KG1 (cell line): Measurements from ENCODE around the gene C3orf33.

Source experiments
- DNase-seq: peaks from one replicate; lab custom pipeline; 2025; lab: John Stamatoyannopoulos, UW

C3orf33 gene

DNA sequence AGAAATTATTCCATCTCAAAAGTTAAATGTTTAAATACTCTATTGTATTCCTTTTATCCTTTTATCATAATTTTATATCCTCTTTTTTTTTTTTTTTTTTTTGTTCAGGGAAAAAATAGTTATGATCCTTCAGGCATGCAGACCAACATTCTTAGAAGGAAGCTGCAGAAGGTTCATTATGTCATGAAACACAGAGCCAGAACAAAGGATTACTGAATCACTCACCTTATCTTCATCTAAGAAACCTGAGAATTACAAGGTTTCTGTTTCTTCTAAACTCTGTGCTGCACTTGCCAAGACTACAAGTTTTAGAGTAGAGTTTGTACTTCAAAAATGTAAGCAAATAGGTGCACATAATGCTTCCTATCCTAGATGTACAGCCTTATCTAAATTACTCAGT, 64.5 kb downstream of the C3orf33 start:
- DNase-seq, result no peak

DNA sequence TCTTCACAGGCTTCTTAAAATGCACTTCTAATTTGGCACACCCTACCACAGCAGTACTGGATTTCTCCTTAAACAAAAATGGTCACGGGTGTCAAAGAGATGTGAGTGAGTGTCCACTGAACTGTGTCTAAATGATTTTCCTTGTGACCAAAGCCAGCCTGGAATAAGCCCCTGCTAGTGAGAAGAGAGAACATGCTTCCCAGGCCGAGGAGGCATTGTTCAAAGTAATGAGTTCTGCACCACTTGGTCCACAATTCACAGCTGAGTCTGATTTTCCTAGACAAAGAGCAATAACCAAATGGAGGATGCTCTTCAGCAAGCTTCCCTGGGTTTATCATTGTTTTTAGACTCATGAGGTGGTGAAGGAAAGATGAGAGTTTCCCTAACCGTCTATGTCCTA, 65.0 kb downstream of the C3orf33 start:
- DNase-seq, result no peak

DNA sequence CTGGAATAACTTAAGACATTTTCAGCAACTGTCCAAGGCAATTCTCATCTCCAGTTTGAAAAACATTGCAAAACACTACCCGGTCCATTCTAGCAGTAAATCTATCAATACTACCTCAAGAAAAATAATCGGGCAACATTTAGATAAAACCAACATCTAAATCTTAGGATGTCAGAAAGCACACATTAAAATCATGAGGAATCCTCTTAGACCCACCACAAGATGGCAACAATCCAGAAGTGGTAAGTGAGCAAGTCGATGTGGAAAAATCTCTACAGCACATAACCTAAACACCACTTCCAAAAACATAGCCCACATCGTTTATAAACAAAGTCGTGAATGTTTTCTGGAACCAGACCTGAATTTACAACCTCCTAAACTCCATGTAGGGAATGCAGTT, 66.9 kb downstream of the C3orf33 start:
- no peak for DNase-seq

DNA sequence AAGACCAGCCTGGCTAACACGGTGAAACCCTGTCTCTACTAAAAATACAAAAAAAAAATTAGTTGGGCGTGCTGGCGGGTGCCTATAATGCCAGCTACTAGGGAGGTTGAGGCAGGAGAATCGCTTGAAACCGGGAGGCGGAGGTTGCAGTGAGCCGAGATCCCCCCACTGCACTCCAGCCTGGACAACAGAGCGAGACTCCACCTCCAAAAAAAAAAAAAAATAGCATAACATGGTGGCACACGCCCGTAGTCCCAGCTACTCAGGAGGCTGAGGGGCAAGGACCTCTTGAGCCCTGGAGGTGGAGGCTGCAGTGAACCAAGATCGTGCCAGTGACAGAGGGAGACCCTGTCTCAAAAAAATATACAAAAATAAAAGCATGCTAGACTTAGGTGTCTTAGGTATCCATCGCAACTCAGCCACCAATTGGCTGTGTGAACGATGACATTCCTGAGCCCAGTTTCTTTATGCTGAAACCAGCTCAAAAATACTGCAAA, 67.5 kb downstream of the C3orf33 start:
- no peak for DNase-seq

GRCh38 chr3:155737844-155738460, 68.1 kb downstream of the C3orf33 start:
- no peak for DNase-seq

DNA sequence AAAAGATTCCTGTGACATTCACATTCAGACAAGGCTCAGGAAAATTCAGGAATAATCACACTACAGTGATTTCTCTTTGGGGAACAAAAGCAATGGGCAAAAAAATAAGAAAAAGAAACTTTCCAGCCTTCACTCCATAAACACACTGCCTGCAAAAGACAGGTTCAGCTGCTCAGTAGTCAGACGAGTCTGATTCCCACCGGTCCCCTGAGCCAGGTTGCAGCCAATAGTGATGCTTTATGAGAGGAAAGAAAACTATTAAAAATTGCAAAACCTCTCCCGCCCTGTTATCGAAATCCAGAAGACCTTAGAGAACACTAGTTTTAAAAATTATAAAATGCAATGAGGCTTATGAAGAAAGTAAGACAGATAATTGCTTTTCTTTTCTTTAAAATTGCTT, 69.7 kb downstream of the C3orf33 start:
- DNase-seq, result no peak

DNA sequence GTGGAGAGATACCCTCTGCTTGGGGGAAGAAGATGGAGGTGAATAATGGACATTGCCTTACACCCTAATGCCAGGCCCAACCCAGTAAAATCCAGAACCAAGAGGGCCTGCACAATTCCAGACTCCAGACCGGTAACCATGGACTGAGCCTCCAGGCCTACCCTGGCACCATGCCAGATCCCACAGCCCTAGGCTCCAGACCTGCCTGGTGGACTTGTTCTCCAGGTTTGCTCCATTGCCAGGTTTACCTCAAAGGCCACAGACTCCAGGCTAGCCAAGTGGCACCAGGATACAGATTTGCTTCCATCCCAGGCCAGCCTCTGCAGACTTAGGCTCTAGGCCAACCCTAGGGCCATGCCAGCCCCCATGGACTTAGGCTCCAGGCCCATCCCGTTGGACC, 75.2 kb downstream of the C3orf33 start:
- DNase-seq, result no peak

DNA sequence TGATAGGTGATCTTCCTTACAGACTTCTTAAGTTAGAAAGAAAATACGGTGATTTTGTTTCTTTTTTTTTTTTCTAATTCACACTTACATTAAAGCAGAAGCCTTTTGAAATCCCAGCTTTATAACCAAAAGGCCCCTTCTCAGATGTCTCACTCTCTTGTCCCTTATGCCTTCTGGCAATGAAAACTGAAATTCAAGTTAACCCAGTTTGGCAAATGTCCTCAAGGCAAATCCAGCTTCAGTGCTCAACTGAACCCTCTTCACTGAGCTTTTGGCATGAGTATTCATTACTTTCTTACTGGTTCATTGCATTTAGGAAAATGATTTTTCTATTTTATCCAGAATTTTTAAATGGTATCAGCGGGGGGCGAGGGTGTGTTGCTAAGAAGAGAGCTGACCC, 78.2 kb downstream of the C3orf33 start:
- no peak for DNase-seq

GRCh38 chr3:155714295-155714718, 91.8 kb downstream of the C3orf33 start:
- DNase-seq, result no peak
